HEK293T (cell line): Measurements from ENCODE around the gene TEDC2.
"Not testable (repeated sequence)": the region's sequence is repeated elsewhere in the genome, so short reads cannot be mapped to it uniquely, and the experiment has no call there.

Source experiments
- CTCF ChIA-PET: fragments of 350-600 bp; formaldehyde crosslinking; extraction: SDS; loops from one replicate; lab custom pipeline; 2021; ENCODE audit warnings: antibody characterized with exemption, inconsistent platforms; lab: Yijun Ruan, JAX
- POLR2A ChIA-PET: fragments of 350-600 bp; formaldehyde crosslinking; extraction: SDS; loops from one replicate; lab custom pipeline; 2020; ENCODE audit warnings: antibody characterized with exemption, inconsistent platforms; lab: Yijun Ruan, JAX
- DNase-seq: peaks from one replicate; pipeline ENCODE4 v3.0.0; 2012; ENCODE audit warnings: mixed read lengths; ENCODE audit errors: extremely low spot score
- ARNT ChIP-seq: fragments of 450-650 bp; IDR thresholded peaks from 2 replicates; pipeline ENCODE4 v1.6.1; 2017; ENCODE audit warnings: mild to moderate bottlenecking
- BHLHE40 ChIP-seq: fragments of 450-650 bp; IDR thresholded peaks from 2 replicates; pipeline ENCODE4 v1.6.1; 2016; ENCODE audit warnings: mild to moderate bottlenecking, moderate library complexity, borderline replicate concordance
- CTBP1 ChIP-seq: fragments of 450-650 bp; IDR thresholded peaks from 2 replicates; pipeline ENCODE4 v1.6.1; 2016; ENCODE audit warnings: borderline replicate concordance
- ELF4 ChIP-seq: fragments of 450-650 bp; IDR thresholded peaks from 2 replicates; pipeline ENCODE4 v1.6.1; 2017; ENCODE audit warnings: antibody characterized with exemption
- FOXA1 ChIP-seq: fragments of 450-650 bp; IDR thresholded peaks from 2 replicates; pipeline ENCODE4 v1.6.1; 2016; ENCODE audit warnings: mild to moderate bottlenecking
- FOXK2 ChIP-seq: fragments of 450-650 bp; IDR thresholded peaks from 2 replicates; pipeline ENCODE4 v1.6.1; 2016; ENCODE audit warnings: mild to moderate bottlenecking
- FOXM1 ChIP-seq: fragments of 450-650 bp; IDR thresholded peaks from 2 replicates; pipeline ENCODE4 v1.6.1; 2017; ENCODE audit warnings: mild to moderate bottlenecking, borderline replicate concordance
- HDGF ChIP-seq: fragments of 450-650 bp; IDR thresholded peaks from 2 replicates; pipeline ENCODE4 v1.6.1; 2017; ENCODE audit warnings: antibody characterized with exemption, borderline replicate concordance
- L3MBTL2 ChIP-seq: fragments of 450-650 bp; conservative IDR thresholded peaks from 2 replicates; pipeline ENCODE4 v1.6.1; 2016; ENCODE audit warnings: mild to moderate bottlenecking
- LEF1 ChIP-seq: fragments of 450-650 bp; IDR thresholded peaks from 2 replicates; pipeline ENCODE4 v1.6.1; 2017; ENCODE audit warnings: mild to moderate bottlenecking, borderline replicate concordance
- NFRKB ChIP-seq: fragments of 450-650 bp; IDR thresholded peaks from 2 replicates; pipeline ENCODE4 v1.6.1; 2016; ENCODE audit warnings: mild to moderate bottlenecking, moderate library complexity
- SP1 ChIP-seq: fragments of 450-650 bp; IDR thresholded peaks from 2 replicates; pipeline ENCODE4 v1.6.1; 2017
- SUZ12 ChIP-seq: fragments of 450-650 bp; IDR thresholded peaks from 2 replicates; pipeline ENCODE4 v1.6.1; 2016; ENCODE audit warnings: mild to moderate bottlenecking
- TARDBP ChIP-seq: fragments of 450-650 bp; IDR thresholded peaks from 2 replicates; pipeline ENCODE4 v1.6.1; 2016
- ZNF384 ChIP-seq: fragments of 450-650 bp; IDR thresholded peaks from 2 replicates; pipeline ENCODE4 v1.6.1; 2016
- TF ChIP-seq, protein P1 (sequence below): fragments of 450-650 bp; IDR thresholded peaks from 2 replicates; pipeline ENCODE4 v1.6.1; 2016

TEDC2 gene

DNA sequence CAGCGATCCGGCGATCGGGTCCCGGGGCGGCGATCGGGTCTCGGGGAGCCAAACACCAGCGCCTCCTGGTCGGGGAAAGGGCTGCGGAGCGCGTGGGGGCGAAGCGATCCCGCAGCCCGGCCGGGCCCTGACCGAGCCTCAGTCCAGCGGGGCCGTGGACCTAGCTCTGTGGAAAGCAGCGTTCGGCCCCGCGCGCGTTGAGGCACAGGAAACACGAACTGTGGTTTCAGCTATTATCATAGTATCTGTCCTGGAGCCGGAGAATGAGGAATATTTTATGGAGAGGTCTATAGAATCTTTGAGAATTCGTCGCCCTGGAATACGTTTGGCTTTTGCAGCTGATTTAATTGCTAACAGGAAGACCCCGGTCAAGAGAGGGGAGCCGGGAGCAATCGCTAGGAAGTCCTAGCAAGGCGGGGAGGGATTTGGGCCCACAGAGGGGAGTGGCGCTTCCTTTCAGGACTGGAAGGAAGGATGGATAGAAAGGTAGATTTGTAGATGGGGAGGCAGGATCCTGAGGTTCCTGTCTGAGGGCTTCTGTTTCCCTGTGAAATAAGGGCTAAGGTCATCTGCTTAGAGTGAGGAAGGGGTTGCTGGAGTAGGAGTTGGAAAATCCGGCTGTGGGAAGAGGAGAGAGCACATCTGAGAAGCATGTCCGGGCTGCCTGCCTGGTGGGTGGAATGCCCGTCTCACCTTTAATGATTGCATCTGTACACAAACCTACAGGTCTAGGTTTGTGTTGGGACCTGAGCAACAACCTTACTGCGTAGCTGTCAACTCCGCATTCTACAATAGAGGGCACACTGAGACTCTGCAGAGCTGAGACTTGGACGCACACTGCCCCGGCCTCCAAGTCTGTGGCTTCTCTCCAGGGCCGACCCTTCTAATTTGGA is 29.9 kb upstream of the TEDC2 start:
- DNase-seq, result peak; percentile 33
- TF ChIP-seq CTBP1 (no peak), FOXK2 (no peak), ELF4 (no peak), BHLHE40 (no peak), ZNF384 (no peak), SP1 (no peak), L3MBTL2 (no peak), NFRKB (no peak), TARDBP (no peak), ARNT (no peak), LEF1 (no peak), SUZ12 (no peak), FOXA1 (no peak), FOXM1 (no peak), HDGF (no peak)
- TF ChIP-seq, protein P1, sequence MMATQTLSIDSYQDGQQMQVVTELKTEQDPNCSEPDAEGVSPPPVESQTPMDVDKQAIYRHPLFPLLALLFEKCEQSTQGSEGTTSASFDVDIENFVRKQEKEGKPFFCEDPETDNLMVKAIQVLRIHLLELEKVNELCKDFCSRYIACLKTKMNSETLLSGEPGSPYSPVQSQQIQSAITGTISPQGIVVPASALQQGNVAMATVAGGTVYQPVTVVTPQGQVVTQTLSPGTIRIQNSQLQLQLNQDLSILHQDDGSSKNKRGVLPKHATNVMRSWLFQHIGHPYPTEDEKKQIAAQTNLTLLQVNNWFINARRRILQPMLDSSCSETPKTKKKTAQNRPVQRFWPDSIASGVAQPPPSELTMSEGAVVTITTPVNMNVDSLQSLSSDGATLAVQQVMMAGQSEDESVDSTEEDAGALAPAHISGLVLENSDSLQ, result no peak
- ChIA-PET POLR2A (interaction anchor here (0.8 to 1.8 kb wide), 5 partner anchors 9 to 30 kb away, joined by 3 to 7 read pairs (median 3); partner anchors contain the start of gene TEDC2), CTCF (interaction anchor here (0.6 to 0.9 kb wide), 2 partner anchors 72 to 226 kb away, joined by 3 to 5 read pairs; no protein-coding TSS in a partner anchor)

DNA sequence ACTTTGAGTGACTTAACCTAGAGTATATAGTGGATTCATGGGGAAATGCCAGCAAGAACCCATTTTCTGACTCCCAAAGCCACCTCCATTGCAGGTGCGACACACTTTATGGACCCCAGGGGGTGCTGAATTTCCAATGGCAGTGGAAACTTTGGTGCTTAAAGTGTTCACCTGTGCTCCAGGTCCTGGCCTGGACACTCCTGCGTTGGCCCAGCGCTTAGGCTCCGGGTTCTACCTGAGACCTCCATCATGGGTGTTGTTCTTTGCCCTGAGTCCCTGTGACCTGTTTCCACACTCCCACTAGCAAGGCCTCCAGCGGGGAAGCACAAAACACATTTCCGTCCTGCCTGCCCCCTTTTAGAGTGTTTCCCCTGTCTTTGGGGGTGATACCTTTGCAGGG is 27.6 kb upstream of the TEDC2 start:
- DNase-seq, result no peak
- POLR2A ChIA-PET, result no interaction called here
- CTCF ChIA-PET, result no interaction called here
- TF ChIP-seq FOXK2, result no peak
- no peak for TF ChIP-seq HDGF
- TF ChIP-seq L3MBTL2, result no peak
- TF ChIP-seq BHLHE40, result no peak
- TF ChIP-seq SP1, result no peak
- no peak for TF ChIP-seq SUZ12
- no peak for TF ChIP-seq NFRKB
- TF ChIP-seq ZNF384, result no peak
- TF ChIP-seq, protein P1, result no peak

DNA sequence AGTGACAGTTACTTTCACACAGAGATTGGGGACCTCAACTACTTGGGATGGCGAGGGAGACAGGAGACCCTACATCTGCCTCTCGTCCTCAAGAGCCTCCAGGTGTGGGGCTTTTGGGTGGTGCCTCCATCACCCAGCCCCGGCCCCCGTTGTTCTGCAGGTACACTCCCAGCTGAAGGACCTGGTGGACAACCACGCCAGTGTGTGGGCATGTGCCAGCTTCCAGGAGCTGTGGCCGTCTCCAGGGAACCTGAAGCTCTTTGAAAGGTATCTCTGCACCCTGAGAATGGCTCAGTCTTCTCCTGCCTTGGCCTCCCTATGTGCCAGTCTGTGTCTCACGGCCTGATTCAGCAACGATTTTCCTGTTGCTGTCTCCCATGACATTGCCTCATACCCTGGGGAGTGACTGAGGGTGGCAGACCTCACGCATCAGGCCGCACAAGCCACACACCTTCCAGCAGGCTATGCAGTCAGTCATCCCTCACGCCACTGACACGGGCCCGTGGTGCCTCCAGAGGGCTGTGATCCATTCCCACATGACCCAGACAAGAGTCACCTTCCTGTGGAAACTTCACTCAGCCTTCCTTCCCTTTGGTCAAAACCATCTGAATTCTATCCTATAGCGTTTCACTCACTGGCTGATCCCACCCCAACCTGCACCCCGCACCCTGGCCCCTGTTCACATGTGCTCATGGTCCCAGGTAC is 27.0 kb upstream of the TEDC2 start:
- ChIA-PET CTCF (no interaction called here), POLR2A (no interaction called here)
- no peak for TF ChIP-seq TARDBP
- TF ChIP-seq LEF1, result no peak
- no peak for TF ChIP-seq BHLHE40
- TF ChIP-seq ARNT, result no peak
- no peak for TF ChIP-seq SP1
- DNase-seq, result no peak

DNA sequence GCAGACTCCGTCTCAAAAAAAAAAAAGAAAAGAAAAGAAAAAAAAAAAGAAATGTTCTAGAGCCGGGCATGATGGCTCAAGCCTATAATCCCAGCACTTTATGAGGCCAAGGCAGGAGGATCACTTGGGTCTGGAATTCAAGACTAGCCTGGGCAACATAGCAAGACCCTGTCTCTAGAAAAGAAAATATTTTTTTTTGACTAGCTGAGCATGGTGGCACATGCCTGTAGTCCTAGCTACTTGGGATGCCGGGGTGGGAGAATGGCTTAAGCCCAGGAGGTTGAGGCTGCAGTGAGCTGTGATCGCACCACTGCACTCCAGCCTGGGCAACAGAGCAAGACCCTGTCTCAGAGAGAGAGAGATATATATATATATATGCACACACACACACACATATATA is 24.7 kb upstream of the TEDC2 start:
- POLR2A ChIA-PET, DNase-seq: not testable (repeated sequence)
- CTCF ChIA-PET, result interaction anchor here (0.6 kb wide), 1 partner anchor 22 kb away, joined by 4 read pairs; no protein-coding TSS in a partner anchor

DNA sequence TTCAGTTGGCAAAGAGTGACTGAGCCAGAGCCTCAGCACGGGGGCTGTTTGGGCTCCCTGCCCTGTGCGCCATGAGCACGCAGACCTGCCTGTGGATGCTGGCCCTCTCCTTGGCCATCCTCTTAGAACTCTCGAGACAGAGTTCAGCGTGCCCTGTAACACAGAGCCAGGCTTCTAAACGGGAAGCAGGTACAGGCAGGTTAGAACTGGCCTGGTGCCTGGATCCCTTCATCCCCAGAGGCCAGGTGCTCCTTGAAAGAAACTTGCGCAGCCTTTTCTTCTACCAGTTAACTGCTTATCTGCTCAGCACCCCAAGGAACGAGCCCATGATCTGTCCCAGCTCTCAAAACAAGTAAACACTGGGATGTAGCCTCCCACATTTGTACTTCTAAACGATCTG is 23.8 kb upstream of the TEDC2 start:
- no peak for DNase-seq
- ChIA-PET CTCF (no interaction called here), POLR2A (interaction anchor here (0.7 kb wide), 1 partner anchor 232 kb away, joined by 3 read pairs; no protein-coding TSS in a partner anchor)

More for the DNA sequence above, 23.8 kb upstream of the TEDC2 start:
- TF ChIP-seq TARDBP (no peak), FOXK2 (no peak), ELF4 (no peak), FOXM1 (no peak), BHLHE40 (no peak), SUZ12 (no peak), NFRKB (no peak), CTBP1 (no peak), ARNT (no peak), L3MBTL2 (no peak), HDGF (no peak), FOXA1 (no peak), SP1 (no peak), LEF1 (no peak), ZNF384 (no peak)
- TF ChIP-seq, protein P1, result no peak
